MM.1S (cell line): ENCODE measurements around the gene AVP.

Experiments used
- CTCF ChIP-seq: fragments of 300-600 bp; sonication (generic); IDR thresholded peaks from 2 replicates; pipeline ENCODE4 v1.5.1; 2016; ENCODE audit warnings: antibody characterized with exemption, low read length, mixed read lengths
- EZH2 ChIP-seq: fragments of 300-600 bp; sonication (generic); optimal IDR thresholded peaks from 2 replicates; pipeline ENCODE3; 2017; ENCODE audit warnings: low read depth, mild to moderate bottlenecking, antibody characterized with exemption, low read length, mixed read lengths
- EZH2phosphoT487 ChIP-seq: fragments of 300-600 bp; sonication (generic); IDR thresholded peaks from 2 replicates; pipeline ENCODE4 v1.6.1; 2018; ENCODE audit warnings: antibody characterized with exemption, low read length

- no peak for TF ChIP-seq CTCF
- no peak for TF ChIP-seq EZH2
- no peak for TF ChIP-seq EZH2phosphoT487
Observed at GRCh38 chr20:3045042-3045815, 39.3 kb downstream of the AVP start.
